ENCODE measurements around the gene LTBP1. TPM values are rescaled to one million over a fixed set of nuclear protein-coding genes. Genes with fewer than 3 reads are reported as not detected.

LTBP1 gene
- total RNA-seq, 2 experiments from 2014 or later, result 0.06 TPM; not detected in 1

DNA sequence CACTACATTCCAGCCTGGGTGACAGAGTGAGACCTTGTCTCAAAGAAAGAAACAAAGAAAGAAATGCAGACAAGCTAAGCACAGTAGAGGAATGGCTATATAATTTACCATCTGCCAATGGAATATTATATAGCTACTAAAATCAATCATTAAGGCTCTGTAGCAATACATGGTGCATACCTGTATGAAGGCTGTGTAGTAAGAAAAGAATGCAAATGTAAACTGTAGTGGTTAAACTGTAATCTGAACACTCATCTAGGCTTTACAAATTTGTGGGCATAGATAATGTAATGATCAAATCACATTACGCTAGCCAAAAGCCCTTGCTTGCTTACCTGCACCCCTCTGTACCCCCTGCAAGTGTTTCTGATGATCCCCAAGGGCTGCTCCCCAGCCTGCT lies 230.9 kb downstream of the LTBP1 start:
- Histone ChIP-seq H3K27me3 (ENCODE audit: control insufficient read depth in 1 of 2, insufficient read depth in 2 of 2, low read length in 2 of 2) (no peaks in the 10 kb centered on the region), H3K4me1 (ENCODE audit: insufficient read depth, low read length) (no peaks in the 10 kb centered on the region), H3K27ac (ENCODE audit: low read depth in 1 of 2, low read length in 2 of 2) (no peak overlapping the region), H3K9me3 (ENCODE audit: control insufficient read depth in 1 of 2, insufficient read depth in 1 of 2, low read length in 2 of 2) (no peaks in the 10 kb centered on the region), H3K36me3 (ENCODE audit: insufficient read depth, low read length) (no peaks in the 10 kb centered on the region), H3K4me3 (ENCODE audit: low read length) (no peak overlapping the region)
- CTCF ChIA-PET, result no interaction called here
- TF ChIP-seq, protein P1, sequence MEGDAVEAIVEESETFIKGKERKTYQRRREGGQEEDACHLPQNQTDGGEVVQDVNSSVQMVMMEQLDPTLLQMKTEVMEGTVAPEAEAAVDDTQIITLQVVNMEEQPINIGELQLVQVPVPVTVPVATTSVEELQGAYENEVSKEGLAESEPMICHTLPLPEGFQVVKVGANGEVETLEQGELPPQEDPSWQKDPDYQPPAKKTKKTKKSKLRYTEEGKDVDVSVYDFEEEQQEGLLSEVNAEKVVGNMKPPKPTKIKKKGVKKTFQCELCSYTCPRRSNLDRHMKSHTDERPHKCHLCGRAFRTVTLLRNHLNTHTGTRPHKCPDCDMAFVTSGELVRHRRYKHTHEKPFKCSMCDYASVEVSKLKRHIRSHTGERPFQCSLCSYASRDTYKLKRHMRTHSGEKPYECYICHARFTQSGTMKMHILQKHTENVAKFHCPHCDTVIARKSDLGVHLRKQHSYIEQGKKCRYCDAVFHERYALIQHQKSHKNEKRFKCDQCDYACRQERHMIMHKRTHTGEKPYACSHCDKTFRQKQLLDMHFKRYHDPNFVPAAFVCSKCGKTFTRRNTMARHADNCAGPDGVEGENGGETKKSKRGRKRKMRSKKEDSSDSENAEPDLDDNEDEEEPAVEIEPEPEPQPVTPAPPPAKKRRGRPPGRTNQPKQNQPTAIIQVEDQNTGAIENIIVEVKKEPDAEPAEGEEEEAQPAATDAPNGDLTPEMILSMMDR (IDR thresholded peaks at IDR 0.05), result no peak
- H3K27me3 Mint-ChIP-seq, result no peaks in the 10 kb centered on the region
- no peak for DNase-seq
- no peak overlapping the region for H3K27ac Mint-ChIP-seq
- H3K4me3 Mint-ChIP-seq, result no peak overlapping the region
- no peaks in the 10 kb centered on the region for H3K4me1 Mint-ChIP-seq (ENCODE audit: low read depth)
- ATAC-seq (ENCODE audit: poor library complexity), result no peak
- H3K9me3 Mint-ChIP-seq, result no peaks in the 10 kb centered on the region
- intact Hi-C loops (cut with DNase I, micrococcal nuclease), result no loop called here
- no peaks in the 10 kb centered on the region for H3K36me3 Mint-ChIP-seq (ENCODE audit: low read depth)
- POLR2A ChIA-PET, result no interaction called here

DNA sequence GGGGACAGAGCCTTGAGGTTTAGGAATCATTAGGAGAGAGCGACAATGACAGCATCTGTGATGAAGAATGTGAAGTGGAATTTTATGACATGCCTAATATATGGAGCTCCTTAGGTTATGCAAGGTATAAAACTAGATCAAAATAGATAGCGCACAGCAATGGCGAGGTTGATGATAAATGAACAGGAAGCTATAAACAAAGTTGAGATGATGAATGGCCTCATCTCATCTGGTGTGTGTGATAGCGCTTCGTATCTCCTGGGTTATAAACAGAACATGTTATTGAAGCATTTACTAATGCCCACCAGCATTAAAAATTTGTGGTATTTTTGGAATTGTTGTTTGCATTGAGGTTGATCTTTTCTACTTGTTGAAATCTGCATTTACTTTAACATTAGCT lies 231.5 kb downstream of the LTBP1 start:
- no peaks in the 10 kb centered on the region for H3K9me3 Mint-ChIP-seq

DNA sequence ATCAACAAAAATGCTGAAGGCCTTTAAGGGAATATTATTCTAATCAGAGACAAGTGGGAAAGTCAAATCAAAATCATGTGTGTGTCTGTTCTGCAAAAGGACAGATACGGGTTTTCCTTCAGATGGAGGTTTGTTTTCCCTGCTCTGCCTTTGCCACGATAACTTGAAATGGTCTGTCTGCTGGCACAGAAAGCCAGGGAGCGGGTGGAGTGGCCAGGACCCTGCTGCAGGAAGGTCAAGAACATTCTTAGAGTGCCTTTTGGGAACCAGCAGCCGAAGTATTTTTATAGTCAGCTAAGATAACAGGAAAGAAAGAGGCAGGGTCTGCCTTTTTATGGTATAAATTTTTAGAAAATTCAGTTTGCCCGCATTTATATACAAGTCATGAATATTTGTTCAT lies 234.2 kb downstream of the LTBP1 start:
- no peak overlapping the region for H3K4me3 Mint-ChIP-seq
- no peak for DNase-seq
- ChIA-PET POLR2A (no interaction called here), CTCF (no interaction called here)
- H3K9me3 Mint-ChIP-seq, result no peaks in the 10 kb centered on the region
- Histone ChIP-seq H3K4me3 (ENCODE audit: low read length) (no peak overlapping the region), H3K27ac (ENCODE audit: low read depth in 1 of 2, low read length in 2 of 2) (no peak overlapping the region), H3K27me3 (ENCODE audit: control insufficient read depth in 1 of 2, insufficient read depth in 2 of 2, low read length in 2 of 2) (no peaks in the 10 kb centered on the region), H3K36me3 (ENCODE audit: insufficient read depth, low read length) (no peaks in the 10 kb centered on the region), H3K4me1 (ENCODE audit: insufficient read depth, low read length) (no peaks in the 10 kb centered on the region), H3K9me3 (ENCODE audit: control insufficient read depth in 1 of 2, insufficient read depth in 1 of 2, low read length in 2 of 2) (no peaks in the 10 kb centered on the region)
- no peaks in the 10 kb centered on the region for H3K27me3 Mint-ChIP-seq
- no peaks in the 10 kb centered on the region for H3K36me3 Mint-ChIP-seq (ENCODE audit: low read depth)
- no peaks in the 10 kb centered on the region for H3K4me1 Mint-ChIP-seq (ENCODE audit: low read depth)
- ATAC-seq (ENCODE audit: poor library complexity), result no peak
- no peak overlapping the region for H3K27ac Mint-ChIP-seq
- TF ChIP-seq, protein P1 (IDR thresholded peaks at IDR 0.05), result no peak
- intact Hi-C loops (cut with DNase I, micrococcal nuclease), result no loop called here

More for the DNA sequence above, 231.5 kb downstream of the LTBP1 start:
- H3K27me3 ChIP-seq (ENCODE audit: control insufficient read depth in 1 of 2, insufficient read depth in 2 of 2, low read length in 2 of 2), result no peaks in the 10 kb centered on the region
- no peaks in the 10 kb centered on the region for H3K4me1 ChIP-seq (ENCODE audit: insufficient read depth, low read length)
- DNase-seq (no peak), ATAC-seq (ENCODE audit: poor library complexity) (no peak)
- H3K27ac ChIP-seq (ENCODE audit: low read depth in 1 of 2, low read length in 2 of 2), result no peak overlapping the region
- TF ChIP-seq, protein P1 (IDR thresholded peaks at IDR 0.05), result no peak
- Mint-ChIP-seq H3K36me3 (ENCODE audit: low read depth) (no peaks in the 10 kb centered on the region), H3K4me3 (no peak overlapping the region), H3K27me3 (no peaks in the 10 kb centered on the region), H3K4me1 (ENCODE audit: low read depth) (no peaks in the 10 kb centered on the region), H3K27ac (no peak overlapping the region)
- no peak overlapping the region for H3K4me3 ChIP-seq (ENCODE audit: low read length)
- CTCF ChIA-PET, result no interaction called here
- POLR2A ChIA-PET, result no interaction called here
- H3K9me3 ChIP-seq (ENCODE audit: control insufficient read depth in 1 of 2, insufficient read depth in 1 of 2, low read length in 2 of 2), result no peaks in the 10 kb centered on the region
- no peaks in the 10 kb centered on the region for H3K36me3 ChIP-seq (ENCODE audit: insufficient read depth, low read length)
- intact Hi-C loops (cut with DNase I, micrococcal nuclease), result no loop called here
